ENCODE data around the gene MFAP2.

The MFAP2 gene

DNA sequence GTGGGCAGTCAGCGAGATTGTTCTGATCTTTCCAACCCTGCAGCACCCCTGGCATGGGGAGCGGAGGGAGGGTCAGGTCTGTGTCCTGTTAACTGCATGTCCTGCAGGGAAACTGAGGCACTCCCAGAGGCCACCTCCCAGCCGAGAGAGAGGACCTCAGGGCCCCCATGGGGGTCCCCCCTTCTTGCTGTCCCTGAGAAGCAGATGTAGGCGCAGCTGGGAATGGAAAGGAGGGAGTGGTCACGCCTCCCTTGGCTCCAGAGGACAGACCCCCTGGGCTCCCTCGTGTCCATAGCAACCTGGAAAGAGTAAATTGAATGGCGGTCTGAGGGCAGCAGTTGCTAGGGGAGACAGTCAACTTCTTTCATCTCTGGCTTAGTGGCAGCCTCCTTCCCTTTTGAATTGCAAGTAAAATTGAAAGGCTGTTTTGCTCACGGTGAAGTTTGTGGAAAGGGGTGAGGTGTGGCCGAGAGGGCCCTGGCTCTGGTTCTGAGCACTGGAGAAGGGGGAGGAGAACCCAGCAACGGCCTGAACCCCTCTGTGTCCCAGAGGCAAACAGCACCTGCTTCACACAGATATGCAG is 53.8 kb downstream of the MFAP2 start:
- no peak for DNase-seq

DNA sequence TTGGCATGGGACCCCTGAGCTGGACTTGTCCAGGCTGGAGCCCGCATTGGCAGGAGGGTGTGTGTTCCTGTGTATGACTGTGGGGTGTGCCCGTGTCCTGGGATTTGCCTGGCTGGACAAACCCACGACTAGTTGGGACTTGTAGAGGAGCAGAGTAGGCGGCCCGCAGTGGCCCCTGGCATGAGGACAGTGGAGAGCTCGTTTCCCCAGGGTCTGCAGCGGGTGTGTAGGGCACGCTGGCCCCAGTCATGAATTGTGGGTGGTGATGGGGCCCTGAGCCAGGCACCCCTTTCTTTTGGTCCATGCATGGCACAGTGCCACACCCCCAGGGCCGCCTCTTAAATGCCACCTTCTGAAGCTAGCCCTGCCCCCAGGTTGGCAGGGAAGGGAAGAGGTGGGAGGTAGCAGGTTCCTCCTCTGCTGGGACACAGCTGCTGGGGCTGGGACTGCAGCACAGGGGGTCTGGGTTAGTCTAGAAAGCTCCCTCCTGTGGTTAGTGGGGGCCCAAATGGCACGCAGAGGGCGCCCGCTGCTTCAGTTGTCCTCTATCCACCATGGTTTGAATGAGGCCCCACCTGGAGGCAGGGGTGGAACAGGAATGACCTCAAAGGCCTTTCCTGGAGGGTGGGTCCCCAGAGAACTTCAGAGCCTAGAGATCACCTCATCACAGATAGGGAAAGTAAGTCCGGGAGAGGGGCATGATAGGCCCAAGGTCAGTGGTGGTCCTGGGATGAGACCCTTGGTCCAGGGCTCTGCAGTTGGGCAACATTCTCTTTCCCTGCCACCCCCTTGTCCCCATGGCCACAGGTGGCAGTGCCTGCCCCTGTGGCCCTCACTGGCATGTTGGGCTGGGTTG is 54.6 kb downstream of the MFAP2 start:
- no peak for DNase-seq

- DNase-seq: no peak
Measured at GRCh38 chr1:16924919-16925477, 55.4 kb downstream of the MFAP2 start.

Data from activated CD8-positive, alpha-beta memory T cell treated with anti-CD3 and anti-CD28 coated beads, Interleukin-2, amount 50 U/mL, for 48 hours (primary cell).